WTC11 (cell line): ENCODE data around the gene TAOK3. TPM values are rescaled to one million over a fixed set of nuclear protein-coding genes. Genes with fewer than 3 reads are reported as not detected.

ENCODE experiments used
- ATAC-seq: fragments of 200-7000 bp; cut with Tn5 transposase; 2 replicates; pipeline ENCODE4 v1.10.0; 2021; ENCODE audit warnings: mild to moderate bottlenecking, moderate library complexity
- CTCF ChIA-PET: fragments of 300-600 bp; sonication (Branson Sonifier 250); formaldehyde crosslinking; loops from one replicate; lab custom pipeline; 2021; ENCODE audit warnings: antibody characterized with exemption; lab: Charles Lee
- POLR2A ChIA-PET: fragments of 350-600 bp; sonication (Branson Sonifier 250); formaldehyde crosslinking; loops from one replicate; lab custom pipeline; 2021; ENCODE audit warnings: antibody characterized with exemption; lab: Charles Lee
- DNase-seq: peaks from one replicate; pipeline ENCODE4 v3.0.0; 2021; ENCODE audit warnings: low spot score
- H3K27ac Mint-ChIP-seq: 2 replicates; pipeline ENCODE4 v1.8.0; 2021; ENCODE audit warnings: mixed read lengths
- H3K27me3 Mint-ChIP-seq: 2 replicates; pipeline ENCODE4 v1.8.0; 2021; ENCODE audit warnings: low read depth, mild to moderate bottlenecking, moderate library complexity, mixed read lengths
- H3K36me3 Mint-ChIP-seq: 2 replicates; pipeline ENCODE4 v1.8.0; 2021; ENCODE audit warnings: mixed read lengths
- H3K4me1 Mint-ChIP-seq: 2 replicates; pipeline ENCODE4 v1.8.0; 2022; ENCODE audit warnings: mixed read lengths
- H3K4me3 Mint-ChIP-seq: 2 replicates; pipeline ENCODE4 v1.8.0; 2021; ENCODE audit warnings: mild to moderate bottlenecking, moderate library complexity, mixed read lengths
- H3K9me3 Mint-ChIP-seq: 2 replicates; pipeline ENCODE4 v1.8.0; 2021; ENCODE audit warnings: mixed read lengths
- ATF1 ChIP-seq: sonication (generic); formaldehyde crosslinking; IDR thresholded peaks from 2 replicates; pipeline ENCODE4 v1.8.1; 2023; ENCODE audit warnings: mild to moderate bottlenecking, moderate library complexity, missing genetic modification reagents
- ESRRA ChIP-seq: sonication (generic); formaldehyde crosslinking; IDR thresholded peaks from 2 replicates; pipeline ENCODE4 v1.8.1; 2022; ENCODE audit warnings: mild to moderate bottlenecking, missing genetic modification reagents, borderline replicate concordance
- NFATC4 ChIP-seq: fragments of 250-450 bp; sonication (Bioruptor Pico); IDR thresholded peaks from 2 replicates; pipeline ENCODE4 v1.9.0; 2021; ENCODE audit warnings: mild to moderate bottlenecking
- NFE2L1 ChIP-seq: sonication (generic); formaldehyde crosslinking; IDR thresholded peaks from 2 replicates; pipeline ENCODE4 v1.8.1; 2023; ENCODE audit warnings: missing genetic modification reagents
- NFYB ChIP-seq: sonication (generic); formaldehyde crosslinking; conservative IDR thresholded peaks from 2 replicates; pipeline ENCODE4 v1.8.0; 2022; ENCODE audit warnings: low read depth, missing genetic modification reagents
- OVOL2 ChIP-seq: fragments of 250-450 bp; sonication (Bioruptor Pico); IDR thresholded peaks from 2 replicates; pipeline ENCODE4 v1.9.0; 2021; ENCODE audit warnings: mild to moderate bottlenecking, borderline replicate concordance
- RELA ChIP-seq: sonication (generic); formaldehyde crosslinking; IDR thresholded peaks from 2 replicates; pipeline ENCODE4 v1.8.1; 2022; ENCODE audit warnings: missing genetic modification reagents, mild to moderate bottlenecking, borderline replicate concordance
- SMAD3 ChIP-seq: sonication (generic); formaldehyde crosslinking; IDR thresholded peaks from 2 replicates; pipeline ENCODE4 v1.8.0; 2022; ENCODE audit warnings: missing genetic modification reagents, mild to moderate bottlenecking, borderline replicate concordance
- SP1 ChIP-seq: sonication (generic); formaldehyde crosslinking; conservative IDR thresholded peaks from 2 replicates; pipeline ENCODE4 v1.8.1; 2022; ENCODE audit warnings: missing genetic modification reagents
- TCF7 ChIP-seq: sonication (generic); formaldehyde crosslinking; IDR thresholded peaks from 2 replicates; pipeline ENCODE4 v1.8.0; 2022; ENCODE audit warnings: mild to moderate bottlenecking, low read depth, missing genetic modification reagents, moderate library complexity
- TEAD4 ChIP-seq: sonication (generic); formaldehyde crosslinking; IDR thresholded peaks from 2 replicates; pipeline ENCODE4 v1.8.0; 2022; ENCODE audit warnings: mild to moderate bottlenecking, missing genetic modification reagents
- ZNF121 ChIP-seq: sonication (generic); formaldehyde crosslinking; IDR thresholded peaks from 2 replicates; pipeline ENCODE4 v1.8.0; 2023; ENCODE audit warnings: missing genetic modification reagents
- ZNF423 ChIP-seq: fragments of 250-450 bp; sonication (Bioruptor Pico); IDR thresholded peaks from 2 replicates; pipeline ENCODE4 v2.1.2; 2022; ENCODE audit warnings: mild to moderate bottlenecking, moderate library complexity
- total RNA-seq: library from RNA; stranded (reverse); gene quantifications from 3 replicates; pipeline ENCODE4 v1.2.3, GENCODE V29; 2021
- TF ChIP-seq, protein P1 (sequence below): sonication (generic); formaldehyde crosslinking; IDR thresholded peaks from 2 replicates; pipeline ENCODE4 v1.8.0; 2022; ENCODE audit warnings: mild to moderate bottlenecking, missing genetic modification reagents
- TF ChIP-seq, protein P2 (sequence below): fragments of 250-450 bp; sonication (Bioruptor Pico); IDR thresholded peaks from 2 replicates; pipeline ENCODE4 v1.9.0; 2021; ENCODE audit warnings: mild to moderate bottlenecking, borderline replicate concordance

Gene TAOK3
- total RNA-seq, 1 experiment from 2014 or later: 13.0 TPM

DNA sequence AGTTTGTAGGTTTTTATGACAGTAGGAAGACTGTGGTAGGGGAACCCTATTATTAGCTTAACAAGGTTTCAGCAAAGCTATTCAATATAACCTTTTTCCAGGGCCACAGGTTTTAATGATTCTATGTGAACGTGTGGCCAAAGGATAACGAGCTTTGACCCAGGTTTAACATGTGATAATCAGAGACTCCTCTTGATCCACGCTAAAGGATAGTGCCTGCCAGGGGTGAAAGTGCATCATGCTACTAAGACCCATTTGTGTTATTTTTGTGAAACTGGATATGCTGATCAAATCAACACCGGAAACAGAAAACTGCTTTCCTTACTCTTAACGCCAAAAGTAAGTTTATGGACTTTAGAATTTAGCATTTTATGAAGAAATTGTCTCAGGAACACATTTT is 909 bp upstream of the TAOK3 start:
- ATAC-seq (no peak), DNase-seq (no peak)
- Mint-ChIP-seq H3K36me3 (no peaks in the 10 kb centered on the region), H3K4me3 (peak overlapping the region; percentile 92), H3K9me3 (no peaks in the 10 kb centered on the region), H3K27ac (peak overlapping the region; percentile 92), H3K27me3 (peaks cover 17% of the 10 kb centered on the region), H3K4me1 (peaks cover 48% of the 10 kb centered on the region)
- ChIA-PET POLR2A (no interaction called here), CTCF (interaction anchor here (0.9 to 1.7 kb wide), 4 partner anchors 192 to 309 kb away, joined by 5 to 7 read pairs (median 6); no protein-coding TSS in a partner anchor)
- TF ChIP-seq ZNF121: no peak
- TF ChIP-seq NFATC4 (CRISPR knock-in tag): no peak
- TF ChIP-seq TCF7 (CRISPR knock-in tag): no peak
- TF ChIP-seq SP1: no peak
- TF ChIP-seq, protein P1, sequence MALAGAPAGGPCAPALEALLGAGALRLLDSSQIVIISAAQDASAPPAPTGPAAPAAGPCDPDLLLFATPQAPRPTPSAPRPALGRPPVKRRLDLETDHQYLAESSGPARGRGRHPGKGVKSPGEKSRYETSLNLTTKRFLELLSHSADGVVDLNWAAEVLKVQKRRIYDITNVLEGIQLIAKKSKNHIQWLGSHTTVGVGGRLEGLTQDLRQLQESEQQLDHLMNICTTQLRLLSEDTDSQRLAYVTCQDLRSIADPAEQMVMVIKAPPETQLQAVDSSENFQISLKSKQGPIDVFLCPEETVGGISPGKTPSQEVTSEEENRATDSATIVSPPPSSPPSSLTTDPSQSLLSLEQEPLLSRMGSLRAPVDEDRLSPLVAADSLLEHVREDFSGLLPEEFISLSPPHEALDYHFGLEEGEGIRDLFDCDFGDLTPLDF (CRISPR knock-in tag): no peak
- no peak for TF ChIP-seq ATF1 (CRISPR knock-in tag)
- TF ChIP-seq, protein P2, sequence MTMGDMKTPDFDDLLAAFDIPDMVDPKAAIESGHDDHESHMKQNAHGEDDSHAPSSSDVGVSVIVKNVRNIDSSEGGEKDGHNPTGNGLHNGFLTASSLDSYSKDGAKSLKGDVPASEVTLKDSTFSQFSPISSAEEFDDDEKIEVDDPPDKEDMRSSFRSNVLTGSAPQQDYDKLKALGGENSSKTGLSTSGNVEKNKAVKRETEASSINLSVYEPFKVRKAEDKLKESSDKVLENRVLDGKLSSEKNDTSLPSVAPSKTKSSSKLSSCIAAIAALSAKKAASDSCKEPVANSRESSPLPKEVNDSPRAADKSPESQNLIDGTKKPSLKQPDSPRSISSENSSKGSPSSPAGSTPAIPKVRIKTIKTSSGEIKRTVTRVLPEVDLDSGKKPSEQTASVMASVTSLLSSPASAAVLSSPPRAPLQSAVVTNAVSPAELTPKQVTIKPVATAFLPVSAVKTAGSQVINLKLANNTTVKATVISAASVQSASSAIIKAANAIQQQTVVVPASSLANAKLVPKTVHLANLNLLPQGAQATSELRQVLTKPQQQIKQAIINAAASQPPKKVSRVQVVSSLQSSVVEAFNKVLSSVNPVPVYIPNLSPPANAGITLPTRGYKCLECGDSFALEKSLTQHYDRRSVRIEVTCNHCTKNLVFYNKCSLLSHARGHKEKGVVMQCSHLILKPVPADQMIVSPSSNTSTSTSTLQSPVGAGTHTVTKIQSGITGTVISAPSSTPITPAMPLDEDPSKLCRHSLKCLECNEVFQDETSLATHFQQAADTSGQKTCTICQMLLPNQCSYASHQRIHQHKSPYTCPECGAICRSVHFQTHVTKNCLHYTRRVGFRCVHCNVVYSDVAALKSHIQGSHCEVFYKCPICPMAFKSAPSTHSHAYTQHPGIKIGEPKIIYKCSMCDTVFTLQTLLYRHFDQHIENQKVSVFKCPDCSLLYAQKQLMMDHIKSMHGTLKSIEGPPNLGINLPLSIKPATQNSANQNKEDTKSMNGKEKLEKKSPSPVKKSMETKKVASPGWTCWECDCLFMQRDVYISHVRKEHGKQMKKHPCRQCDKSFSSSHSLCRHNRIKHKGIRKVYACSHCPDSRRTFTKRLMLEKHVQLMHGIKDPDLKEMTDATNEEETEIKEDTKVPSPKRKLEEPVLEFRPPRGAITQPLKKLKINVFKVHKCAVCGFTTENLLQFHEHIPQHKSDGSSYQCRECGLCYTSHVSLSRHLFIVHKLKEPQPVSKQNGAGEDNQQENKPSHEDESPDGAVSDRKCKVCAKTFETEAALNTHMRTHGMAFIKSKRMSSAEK: no peak

GRCh38 chr12:118371321-118372282 is 1.1 kb downstream of the TAOK3 start:
- H3K27ac Mint-ChIP-seq: no peak overlapping the region
- 0 out of 2 replicates have a peak, but pooled peaks have one; percentile 33 for TF ChIP-seq ZNF423 (CRISPR knock-in tag)
- TF ChIP-seq ESRRA (CRISPR knock-in tag): no peak
- no peaks in the 10 kb centered on the region for H3K9me3 Mint-ChIP-seq
- no peaks in the 10 kb centered on the region for H3K36me3 Mint-ChIP-seq
- CTCF ChIA-PET: interaction anchor here (1.5 kb wide), 1 partner anchor 190 kb away, joined by 3 read pairs; no protein-coding TSS in a partner anchor
- POLR2A ChIA-PET: no interaction called here
- DNase-seq: peak; percentile 35
- peak overlapping the region; percentile 92 for H3K4me3 Mint-ChIP-seq
- ATAC-seq: no peak
- H3K27me3 Mint-ChIP-seq: peaks cover 17% of the 10 kb centered on the region
- H3K4me1 Mint-ChIP-seq: peaks cover 39% of the 10 kb centered on the region

GRCh38 chr12:118370601-118371000 is 2.1 kb downstream of the TAOK3 start:
- H3K36me3 Mint-ChIP-seq: no peaks in the 10 kb centered on the region
- H3K4me1 Mint-ChIP-seq: peaks cover 35% of the 10 kb centered on the region
- ATAC-seq (no peak), DNase-seq (no peak)
- no peak overlapping the region for H3K27ac Mint-ChIP-seq
- POLR2A ChIA-PET: no interaction called here
- CTCF ChIA-PET: interaction anchor here (1.5 kb wide), 1 partner anchor 189 kb away, joined by 3 read pairs; no protein-coding TSS in a partner anchor
- peak overlapping the region; percentile 92 for H3K4me3 Mint-ChIP-seq
- TF ChIP-seq SMAD3 (CRISPR knock-in tag) (no peak), TEAD4 (CRISPR knock-in tag) (no peak), NFYB (CRISPR knock-in tag) (no peak), NFE2L1 (CRISPR knock-in tag) (no peak), OVOL2 (CRISPR knock-in tag) (no peak), RELA (CRISPR knock-in tag) (no peak)
- TF ChIP-seq, all 79 proteins: peak for 0
- H3K27me3 Mint-ChIP-seq: peaks cover 17% of the 10 kb centered on the region
- H3K9me3 Mint-ChIP-seq: no peaks in the 10 kb centered on the region
